ENCODE results near the gene FAM25G.

The FAM25G gene

GRCh38 chr10:47447209-47447608, 44.3 kb downstream of the FAM25G start:
- peaks cover 17% of the 10 kb centered on the region for H3K9me3 ChIP-seq (ENCODE audit: control insufficient read depth, low read length)
- no peak overlapping the region for H3K4me3 ChIP-seq (ENCODE audit: extremely low read depth, insufficient read depth, low read length, poor library complexity, severe bottlenecking)
- H3K27ac ChIP-seq (ENCODE audit: low read depth, low read length, severe bottlenecking), result no peak overlapping the region
- H3K4me1 ChIP-seq (ENCODE audit: control insufficient read depth, insufficient read depth, low read length, poor library complexity, severe bottlenecking), result no peaks in the 10 kb centered on the region
- no peaks in the 10 kb centered on the region for H3K36me3 ChIP-seq (ENCODE audit: control insufficient read depth, insufficient read depth, low read length)
- WGBS, 2 experiments (ENCODE audit: insufficient coverage in 2 of 2), result 90 to 94% methylated on average over 3 to 4 of the region's 4 CpGs

GRCh38 chr10:47445720-47446119, 45.8 kb downstream of the FAM25G start:
- no peak overlapping the region for H3K27ac ChIP-seq (ENCODE audit: low read depth, low read length, severe bottlenecking)
- H3K36me3 ChIP-seq (ENCODE audit: control insufficient read depth, insufficient read depth, low read length), result no peaks in the 10 kb centered on the region
- no peak overlapping the region for H3K4me3 ChIP-seq (ENCODE audit: extremely low read depth, insufficient read depth, low read length, poor library complexity, severe bottlenecking)
- peaks cover 17% of the 10 kb centered on the region for H3K9me3 ChIP-seq (ENCODE audit: control insufficient read depth, low read length)
- no peaks in the 10 kb centered on the region for H3K4me1 ChIP-seq (ENCODE audit: control insufficient read depth, insufficient read depth, low read length, poor library complexity, severe bottlenecking)
- no CpG with 5 or more reads among the region's 1 CpG for WGBS, 2 experiments (ENCODE audit: insufficient coverage in 2 of 2)

- H3K36me3 ChIP-seq (ENCODE audit: control insufficient read depth, insufficient read depth, low read length), result no peaks in the 10 kb centered on the region
- H3K9me3 ChIP-seq (ENCODE audit: control insufficient read depth, low read length), result peaks cover 17% of the 10 kb centered on the region
- H3K4me1 ChIP-seq (ENCODE audit: control insufficient read depth, insufficient read depth, low read length, poor library complexity, severe bottlenecking), result no peaks in the 10 kb centered on the region
- no peak overlapping the region for H3K4me3 ChIP-seq (ENCODE audit: extremely low read depth, insufficient read depth, low read length, poor library complexity, severe bottlenecking)
- no peak overlapping the region for H3K27ac ChIP-seq (ENCODE audit: low read depth, low read length, severe bottlenecking)
- 57 to 88% methylated on average over 1 to 2 of the region's 2 CpGs for WGBS, 2 experiments (ENCODE audit: insufficient coverage in 2 of 2)
Measured at GRCh38 chr10:47444047-47444446, 47.5 kb downstream of the FAM25G start.

- Histone ChIP-seq H3K36me3 (ENCODE audit: control insufficient read depth, insufficient read depth, low read length) (no peaks in the 10 kb centered on the region), H3K9me3 (ENCODE audit: control insufficient read depth, low read length) (peaks cover 17% of the 10 kb centered on the region), H3K4me3 (ENCODE audit: extremely low read depth, insufficient read depth, low read length, poor library complexity, severe bottlenecking) (no peak overlapping the region), H3K4me1 (ENCODE audit: control insufficient read depth, insufficient read depth, low read length, poor library complexity, severe bottlenecking) (no peaks in the 10 kb centered on the region), H3K27ac (ENCODE audit: low read depth, low read length, severe bottlenecking) (no peak overlapping the region)
- 63 to 95% methylated on average over 2 of the region's 2 CpGs for WGBS, 2 experiments (ENCODE audit: insufficient coverage in 2 of 2)
Measured at GRCh38 chr10:47443145-47443544, 48.4 kb downstream of the FAM25G start.

- Histone ChIP-seq H3K27ac (ENCODE audit: low read depth, low read length, severe bottlenecking) (no peak overlapping the region), H3K36me3 (ENCODE audit: control insufficient read depth, insufficient read depth, low read length) (no peaks in the 10 kb centered on the region), H3K9me3 (ENCODE audit: control insufficient read depth, low read length) (peaks cover 17% of the 10 kb centered on the region), H3K4me3 (ENCODE audit: extremely low read depth, insufficient read depth, low read length, poor library complexity, severe bottlenecking) (no peak overlapping the region), H3K4me1 (ENCODE audit: control insufficient read depth, insufficient read depth, low read length, poor library complexity, severe bottlenecking) (no peaks in the 10 kb centered on the region)
- 90 to 100% methylated on average over 3 to 5 of the region's 5 CpGs for WGBS, 2 experiments (ENCODE audit: insufficient coverage in 2 of 2)
Measured at GRCh38 chr10:47442351-47442750, 49.1 kb downstream of the FAM25G start.

GRCh38 chr10:47441938-47442337, 49.6 kb downstream of the FAM25G start:
- Histone ChIP-seq H3K27ac (ENCODE audit: low read depth, low read length, severe bottlenecking) (no peak overlapping the region), H3K36me3 (ENCODE audit: control insufficient read depth, insufficient read depth, low read length) (no peaks in the 10 kb centered on the region), H3K9me3 (ENCODE audit: control insufficient read depth, low read length) (peaks cover 17% of the 10 kb centered on the region), H3K4me3 (ENCODE audit: extremely low read depth, insufficient read depth, low read length, poor library complexity, severe bottlenecking) (no peak overlapping the region), H3K4me1 (ENCODE audit: control insufficient read depth, insufficient read depth, low read length, poor library complexity, severe bottlenecking) (no peaks in the 10 kb centered on the region)
- 83 to 93% methylated on average over 4 of the region's 4 CpGs for WGBS, 2 experiments (ENCODE audit: insufficient coverage in 2 of 2)

GRCh38 chr10:47440207-47440606, 51.3 kb downstream of the FAM25G start:
- Histone ChIP-seq H3K36me3 (ENCODE audit: control insufficient read depth, insufficient read depth, low read length) (no peaks in the 10 kb centered on the region), H3K4me1 (ENCODE audit: control insufficient read depth, insufficient read depth, low read length, poor library complexity, severe bottlenecking) (no peaks in the 10 kb centered on the region), H3K4me3 (ENCODE audit: extremely low read depth, insufficient read depth, low read length, poor library complexity, severe bottlenecking) (no peak overlapping the region), H3K27ac (ENCODE audit: low read depth, low read length, severe bottlenecking) (no peak overlapping the region), H3K9me3 (ENCODE audit: control insufficient read depth, low read length) (no peaks in the 10 kb centered on the region)
- WGBS, 2 experiments (ENCODE audit: insufficient coverage in 2 of 2), result 87 to 90% methylated on average over 2 to 3 of the region's 4 CpGs

GRCh38 chr10:47438857-47439474, 52.5 kb downstream of the FAM25G start:
- Histone ChIP-seq H3K27ac (ENCODE audit: low read depth, low read length, severe bottlenecking) (no peak overlapping the region), H3K9me3 (ENCODE audit: control insufficient read depth, low read length) (no peaks in the 10 kb centered on the region), H3K4me1 (ENCODE audit: control insufficient read depth, insufficient read depth, low read length, poor library complexity, severe bottlenecking) (no peaks in the 10 kb centered on the region), H3K4me3 (ENCODE audit: extremely low read depth, insufficient read depth, low read length, poor library complexity, severe bottlenecking) (no peak overlapping the region), H3K36me3 (ENCODE audit: control insufficient read depth, insufficient read depth, low read length) (no peaks in the 10 kb centered on the region)
- 44 to 53% methylated on average over 5 to 6 of the region's 6 CpGs for WGBS, 2 experiments (ENCODE audit: insufficient coverage in 2 of 2)
